HG03045 (cell line): ENCODE results near the gene STK11IP.

Experiments
- ATAC-seq: cut with Tn5 transposase; IDR thresholded peaks from one replicate; pipeline ENCODE4 v1.9.1; 2021; ENCODE audit warnings: mild to moderate bottlenecking, moderate library complexity; ENCODE audit not compliant: unreplicated experiment

Gene STK11IP

GRCh38 chr2:219631904-219632759 lies 34.5 kb downstream of the STK11IP start:
- ATAC-seq: no peak

- ATAC-seq: no peak
These were observed 35.1 kb downstream of the STK11IP start for GRCh38 chr2:219632760-219633105.

- ATAC-seq: no peak
These were observed 35.8 kb downstream of the STK11IP start for GRCh38 chr2:219633276-219634065.

- no peak for ATAC-seq
These were observed 36.7 kb downstream of the STK11IP start for GRCh38 chr2:219634171-219634940.

- ATAC-seq: no peak
These were observed 37.5 kb downstream of the STK11IP start for GRCh38 chr2:219634951-219635751.

GRCh38 chr2:219636144-219636915 lies 38.7 kb downstream of the STK11IP start:
- ATAC-seq: no peak

- ATAC-seq: no peak
These were observed 39.5 kb downstream of the STK11IP start for GRCh38 chr2:219636941-219637841.

- no peak for ATAC-seq
These were observed 40.2 kb downstream of the STK11IP start for GRCh38 chr2:219637842-219638185.

- ATAC-seq: no peak
These were observed 40.7 kb downstream of the STK11IP start for GRCh38 chr2:219638217-219638947.

GRCh38 chr2:219638948-219639755 lies 41.5 kb downstream of the STK11IP start:
- no peak for ATAC-seq

- ATAC-seq: no peak
These were observed 43.9 kb downstream of the STK11IP start for GRCh38 chr2:219641390-219642068.

GRCh38 chr2:219642069-219642454 lies 44.4 kb downstream of the STK11IP start:
- no peak for ATAC-seq

- peak; percentile 98 for ATAC-seq
These were observed 44.9 kb downstream of the STK11IP start for GRCh38 chr2:219642465-219643083.

- no peak for ATAC-seq
These were observed 45.4 kb downstream of the STK11IP start for GRCh38 chr2:219643084-219643473.

- ATAC-seq: no peak
These were observed 46.2 kb downstream of the STK11IP start for GRCh38 chr2:219643788-219644398.
